Pons (tissue), 1 donor: Measurements from ENCODE around the gene LPP.

Experiments
- DNase-seq: peaks from one replicate; pipeline ENCODE4 v3.0.0-alpha.2; 2016; ENCODE audit warnings: low spot score

LPP gene

GRCh38 chr3:188749830-188750229 lies 595.9 kb downstream of the LPP start:
- no peak for DNase-seq

- DNase-seq = no peak
Observed at GRCh38 chr3:188750617-188751016, 596.7 kb downstream of the LPP start.

- DNase-seq = no peak
Observed at GRCh38 chr3:188752850-188753249, 598.9 kb downstream of the LPP start.

DNA sequence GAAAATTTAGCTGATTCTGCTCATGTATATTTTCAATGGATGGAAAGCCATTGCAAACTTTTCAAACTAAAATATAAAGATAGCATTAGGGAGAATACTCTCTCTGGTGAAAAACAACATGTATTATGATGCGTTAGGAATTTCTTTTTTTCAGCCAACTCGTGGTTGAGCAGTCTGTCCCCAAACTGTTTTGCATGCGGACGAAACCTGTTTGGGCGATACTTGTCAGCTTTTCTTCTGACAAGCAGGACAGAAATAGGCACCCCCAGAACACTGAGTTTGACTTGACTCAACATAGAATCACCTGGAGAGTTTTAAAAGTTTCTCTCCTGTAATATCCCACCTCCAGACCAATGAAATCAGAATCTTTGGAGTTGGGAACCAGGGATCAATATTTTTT lies 600.3 kb downstream of the LPP start:
- DNase-seq = no peak

DNA sequence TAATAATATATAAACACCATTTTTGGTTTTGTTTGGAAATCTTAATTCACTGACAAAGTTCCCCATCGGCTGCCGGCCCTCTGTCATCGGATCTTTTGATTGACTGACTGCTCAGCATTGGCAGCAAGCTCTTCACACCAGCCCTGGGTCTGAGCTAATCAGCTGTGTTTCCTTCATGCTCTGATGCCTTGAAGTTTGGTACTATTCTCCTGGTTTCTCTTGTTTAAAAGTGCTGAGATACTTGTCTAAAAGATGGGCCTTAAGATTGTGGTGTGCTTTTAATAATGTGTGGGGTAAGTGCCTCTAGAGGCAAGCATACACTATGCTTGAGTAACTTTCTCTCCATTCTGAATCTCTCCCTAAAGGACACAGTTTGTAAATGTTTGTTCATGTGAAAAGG lies 602.3 kb downstream of the LPP start:
- no peak for DNase-seq

- DNase-seq = no peak
Observed at GRCh38 chr3:188759336-188760005, 605.5 kb downstream of the LPP start.

DNA sequence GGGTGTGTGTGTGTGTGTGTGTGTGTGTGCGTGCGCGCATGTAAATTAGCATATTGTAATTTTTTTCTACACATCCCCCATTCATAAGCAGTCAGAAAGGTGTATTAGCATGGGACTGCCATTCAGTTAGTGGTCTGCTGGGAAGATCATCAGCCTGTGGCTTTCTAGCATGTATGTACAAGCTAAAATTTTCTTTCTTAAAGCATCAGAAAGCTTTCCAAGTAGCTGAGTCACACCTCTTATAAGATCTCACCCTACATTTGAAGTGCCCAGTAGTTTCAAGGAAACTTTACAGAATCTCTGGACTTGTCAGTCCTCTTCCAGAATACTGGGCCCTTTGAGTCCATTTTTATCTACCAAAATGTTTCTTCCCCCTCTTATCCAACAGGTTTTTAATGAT lies 606.5 kb downstream of the LPP start:
- DNase-seq = no peak

- no peak for DNase-seq
Observed at GRCh38 chr3:188761439-188761838, 607.5 kb downstream of the LPP start.

- DNase-seq = no peak
Observed at GRCh38 chr3:188761964-188762363, 608.0 kb downstream of the LPP start.

GRCh38 chr3:188764609-188765008 lies 610.7 kb downstream of the LPP start:
- no peak for DNase-seq

DNA sequence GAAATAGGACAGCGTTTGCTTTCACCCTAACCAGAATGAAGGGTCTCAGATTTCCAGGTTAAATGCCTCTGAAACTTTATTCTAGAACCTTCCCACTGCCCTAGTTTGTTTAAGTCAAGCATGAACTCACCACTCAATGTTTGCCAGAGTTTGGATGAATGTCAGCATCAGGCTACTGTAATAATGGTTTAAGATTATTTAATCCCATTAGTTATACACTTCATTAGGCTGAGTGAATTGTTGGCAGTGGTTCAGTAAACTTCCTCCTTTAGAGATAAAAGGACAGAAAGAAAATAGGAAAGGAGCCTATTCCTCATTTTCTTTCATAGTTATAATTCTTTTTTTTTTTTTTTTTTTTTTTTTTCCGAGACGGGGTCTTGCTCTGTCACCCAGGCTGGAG lies 615.9 kb downstream of the LPP start:
- DNase-seq = no peak

GRCh38 chr3:188772886-188773285 lies 618.9 kb downstream of the LPP start:
- DNase-seq = no peak

- DNase-seq = no peak
Observed at GRCh38 chr3:188775412-188775811, 621.5 kb downstream of the LPP start.

DNA sequence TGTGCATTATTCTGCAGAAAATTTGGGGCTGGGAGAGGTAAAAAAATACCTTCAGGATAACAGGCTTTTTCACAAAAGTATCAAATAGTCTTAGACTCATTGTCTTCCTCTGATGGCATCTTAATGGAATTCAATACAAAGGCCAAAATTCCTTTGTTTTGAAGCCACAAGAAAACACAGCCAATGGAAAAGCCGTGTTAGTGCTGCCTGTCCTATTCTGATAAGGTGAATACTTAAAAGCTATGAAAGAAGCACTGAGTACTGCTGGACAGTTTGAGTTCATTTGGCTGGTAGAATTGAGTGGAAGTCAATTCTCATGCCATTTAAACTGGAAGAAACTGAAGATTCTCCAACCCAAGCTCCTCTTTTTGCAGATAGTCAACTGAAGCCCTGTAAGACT lies 622.5 kb downstream of the LPP start:
- no peak for DNase-seq

DNA sequence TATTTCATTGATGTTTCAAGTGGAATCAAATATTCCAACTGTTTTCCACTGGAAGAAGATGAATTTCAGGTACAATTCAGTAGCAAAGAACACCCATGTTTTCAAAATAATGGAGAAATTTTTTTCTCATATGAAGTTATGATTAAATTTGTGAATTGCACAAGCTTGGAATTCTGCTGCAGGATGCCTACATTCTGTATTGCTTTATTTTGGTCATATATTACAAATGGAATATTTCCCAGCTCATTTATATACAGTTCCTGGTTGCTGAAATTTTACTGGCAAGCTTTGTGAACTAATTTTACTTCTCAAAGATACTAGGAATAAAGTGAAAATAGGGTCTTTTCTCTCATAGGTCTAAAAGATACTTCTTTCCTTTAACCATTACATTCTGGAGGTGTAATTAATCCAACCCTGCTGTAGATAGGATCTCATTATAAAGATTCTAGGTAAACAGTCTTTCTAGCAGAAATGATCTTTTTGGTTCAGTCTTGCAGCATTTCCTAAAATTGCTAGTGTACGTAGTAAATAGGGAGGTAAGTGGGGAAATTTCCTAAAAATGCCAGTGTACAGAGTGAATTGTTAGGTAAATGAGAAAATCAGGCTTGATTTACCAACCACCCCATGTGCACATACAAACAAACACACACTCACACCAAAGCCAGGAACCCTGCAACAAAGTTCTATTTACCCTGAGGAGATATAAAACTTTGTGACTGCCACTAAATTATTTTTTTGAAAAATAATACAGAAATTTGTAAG lies 624.3 kb downstream of the LPP start:
- DNase-seq = no peak

GRCh38 chr3:188779281-188779980 lies 625.5 kb downstream of the LPP start:
- no peak for DNase-seq

DNA sequence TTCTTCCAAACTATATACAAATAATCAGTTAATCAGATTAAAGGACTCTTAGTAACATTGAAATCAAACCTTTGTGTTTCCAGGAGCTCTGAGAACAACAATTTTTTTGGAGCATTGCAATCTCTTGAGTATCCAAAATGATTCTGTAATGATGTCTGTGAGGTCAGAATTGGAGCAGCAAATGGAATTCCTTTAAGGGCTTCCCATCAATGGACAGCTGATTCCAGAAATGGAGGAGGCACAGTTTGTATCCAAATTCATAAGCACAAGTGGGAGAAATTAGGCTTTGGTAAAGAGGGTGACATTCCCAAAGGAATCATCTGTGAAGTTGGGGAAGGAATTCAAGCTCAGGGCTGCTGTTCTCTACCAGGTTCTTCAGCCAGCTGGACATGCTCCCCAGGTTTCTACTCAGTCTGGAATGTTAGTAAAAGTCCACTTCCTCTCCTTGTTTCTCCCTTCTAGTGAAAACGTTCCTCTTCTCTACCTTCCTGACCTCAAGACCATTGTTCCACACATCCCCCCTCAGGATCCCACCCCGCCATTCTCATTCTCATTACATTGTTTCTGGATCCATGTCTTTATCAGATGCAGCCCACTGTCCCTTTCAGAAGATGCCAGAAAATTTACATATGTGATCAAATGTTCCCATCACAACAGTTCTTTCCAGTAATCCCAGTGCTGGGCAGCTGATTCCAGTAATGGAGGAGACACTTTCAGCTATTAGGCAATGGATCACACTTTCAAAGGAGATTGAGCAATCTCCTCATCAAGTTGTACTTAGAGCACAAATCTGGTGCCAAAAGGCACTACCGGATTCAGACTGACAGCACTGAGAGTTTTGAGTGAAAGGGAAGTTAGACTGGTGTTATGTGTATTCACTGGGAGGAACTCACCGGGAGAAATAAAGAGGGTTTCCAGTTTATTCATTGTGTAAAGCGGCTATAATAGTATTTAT lies 626.5 kb downstream of the LPP start:
- DNase-seq = peak; percentile 83

GRCh38 chr3:188782613-188783124 lies 628.7 kb downstream of the LPP start:
- DNase-seq = no peak

- DNase-seq = no peak
Observed at GRCh38 chr3:188786424-188786823, 632.5 kb downstream of the LPP start.

DNA sequence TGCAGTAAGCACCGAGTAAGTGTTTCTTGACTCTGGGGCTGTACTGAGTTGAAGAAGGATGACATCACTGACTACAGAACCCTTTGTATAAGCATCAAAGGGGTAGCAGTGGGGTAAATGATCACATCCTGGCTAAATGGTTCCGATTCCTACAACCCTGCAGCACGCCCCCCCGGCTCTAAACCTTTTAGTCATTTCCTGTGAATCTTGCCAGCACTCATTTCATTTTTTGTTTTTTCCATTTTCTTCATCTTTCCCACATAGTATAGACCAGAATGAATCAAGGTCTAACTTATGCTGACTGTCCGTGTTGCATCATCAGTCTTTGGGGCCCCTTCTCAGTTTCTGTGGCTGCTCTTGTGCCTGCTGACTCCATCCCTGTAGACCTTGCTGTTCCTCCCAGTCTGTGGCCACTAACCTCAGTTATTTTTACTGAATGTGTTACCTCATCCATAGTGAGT lies 634.7 kb downstream of the LPP start:
- no peak for DNase-seq

GRCh38 chr3:188789251-188789650 lies 635.3 kb downstream of the LPP start:
- DNase-seq = no peak

DNA sequence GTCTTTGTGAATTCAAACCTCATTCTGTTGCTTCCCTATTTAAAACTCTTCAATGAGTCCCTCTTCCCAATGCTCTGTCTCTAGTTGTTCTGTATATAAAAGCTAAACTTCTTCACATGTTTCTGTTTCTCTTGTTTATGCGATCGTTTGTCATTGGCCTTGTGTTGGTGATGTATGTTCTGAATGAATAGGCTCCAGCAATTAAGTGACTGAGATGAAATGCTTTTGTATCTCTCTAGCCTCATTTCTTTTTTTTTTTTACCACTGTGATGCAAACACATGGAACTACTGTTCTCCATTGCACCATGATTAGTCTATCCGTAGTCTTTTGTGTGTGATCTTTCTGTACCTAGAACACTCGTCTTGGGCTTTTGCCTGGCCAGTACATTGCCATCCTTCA lies 637.4 kb downstream of the LPP start:
- DNase-seq = no peak
